A204.1 (cell line): ENCODE results near the gene NETO1.

ENCODE experiments used
- FAIRE-seq: peaks from 2 replicates; lab custom pipeline; 2012; peaks lifted over from hg19 to GRCh38; lab: Jason Lieb, UNC

The NETO1 gene

GRCh38 chr18:72867746-72868584 lies at the start of gene NETO1:
Gene NETO1 (minus strand): TSS chr18:72867987. CDS start chr18:72867291, 696 bp downstream.
- FAIRE-seq, result no peak

GRCh38 chr18:72910045-72910444 lies 42.3 kb upstream of the NETO1 start:
- no peak for FAIRE-seq

- FAIRE-seq, result no peak
Observed at GRCh38 chr18:72908181-72908580, 40.4 kb upstream of the NETO1 start.

- FAIRE-seq, result no peak
Observed at GRCh38 chr18:72903033-72903432, 35.2 kb upstream of the NETO1 start.

GRCh38 chr18:72899338-72899737 lies 31.6 kb upstream of the NETO1 start:
- no peak for FAIRE-seq

GRCh38 chr18:72898870-72899269 lies 31.1 kb upstream of the NETO1 start:
- FAIRE-seq, result no peak

- FAIRE-seq, result no peak
Observed at GRCh38 chr18:72895548-72895947, 27.8 kb upstream of the NETO1 start.

GRCh38 chr18:72878561-72878960 lies 10.8 kb upstream of the NETO1 start:
- FAIRE-seq, result no peak

GRCh38 chr18:72878143-72878542 lies 10.4 kb upstream of the NETO1 start:
- FAIRE-seq, result no peak

GRCh38 chr18:72871091-72871490 lies 3.3 kb upstream of the NETO1 start:
- no peak for FAIRE-seq

- FAIRE-seq, result no peak
Observed at GRCh38 chr18:72869226-72870185, 1.7 kb upstream of the NETO1 start.

GRCh38 chr18:72868585-72869225 lies 918 bp upstream of the NETO1 start:
- no peak for FAIRE-seq

- FAIRE-seq, result no peak
Observed at GRCh38 chr18:72866901-72867745, 664 bp downstream of the NETO1 start.

GRCh38 chr18:72866442-72866900 lies 1.3 kb downstream of the NETO1 start:
- no peak for FAIRE-seq

- no peak for FAIRE-seq
Observed at GRCh38 chr18:72863754-72864153, 4.0 kb downstream of the NETO1 start.

- FAIRE-seq, result no peak
Observed at GRCh38 chr18:72859088-72859487, 8.7 kb downstream of the NETO1 start.

- no peak for FAIRE-seq
Observed at GRCh38 chr18:72849671-72850070, 18.1 kb downstream of the NETO1 start.

GRCh38 chr18:72848503-72849237 lies 19.1 kb downstream of the NETO1 start:
- FAIRE-seq, result no peak

GRCh38 chr18:72847771-72848170 lies 20.0 kb downstream of the NETO1 start:
- FAIRE-seq, result no peak

GRCh38 chr18:72846736-72847533 lies 20.9 kb downstream of the NETO1 start:
- no peak for FAIRE-seq
